HG02885 (cell line): ENCODE data around the gene VLDLR.

ENCODE experiments used
- ATAC-seq: cut with Tn5 transposase; IDR thresholded peaks from one replicate; pipeline ENCODE4 v1.9.1; 2021; ENCODE audit warnings: mild to moderate bottlenecking; ENCODE audit not compliant: unreplicated experiment, poor library complexity

The VLDLR gene

GRCh38 chr9:2621722-2622460, at the start of gene VLDLR:
TSS of gene VLDLR (plus strand) at chr9:2621787. CDS start at chr9:2622190, 403 bp downstream.
- peak; percentile 42 for ATAC-seq

DNA sequence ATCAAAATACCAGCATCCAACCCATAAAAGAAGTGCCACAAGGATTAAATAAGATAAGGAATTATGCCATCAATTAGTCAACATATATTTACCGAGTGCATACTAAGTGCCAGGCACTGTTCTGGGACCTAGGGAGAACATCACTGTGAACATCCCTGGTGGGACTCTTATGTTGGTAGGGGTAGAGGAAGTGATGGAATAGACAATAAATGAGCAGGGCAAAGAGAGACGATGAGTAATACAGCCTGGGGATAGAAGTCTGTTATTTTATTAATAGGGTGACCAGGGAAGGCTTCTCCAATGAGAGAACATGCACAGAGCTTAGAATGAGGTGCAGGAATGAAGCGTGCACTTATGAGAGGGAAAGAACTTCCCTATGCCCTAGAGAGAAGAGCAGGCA, 47.4 kb upstream of the VLDLR start:
- no peak for ATAC-seq

- no peak for ATAC-seq
These were observed 45.0 kb upstream of the VLDLR start for GRCh38 chr9:2576631-2577030.

DNA sequence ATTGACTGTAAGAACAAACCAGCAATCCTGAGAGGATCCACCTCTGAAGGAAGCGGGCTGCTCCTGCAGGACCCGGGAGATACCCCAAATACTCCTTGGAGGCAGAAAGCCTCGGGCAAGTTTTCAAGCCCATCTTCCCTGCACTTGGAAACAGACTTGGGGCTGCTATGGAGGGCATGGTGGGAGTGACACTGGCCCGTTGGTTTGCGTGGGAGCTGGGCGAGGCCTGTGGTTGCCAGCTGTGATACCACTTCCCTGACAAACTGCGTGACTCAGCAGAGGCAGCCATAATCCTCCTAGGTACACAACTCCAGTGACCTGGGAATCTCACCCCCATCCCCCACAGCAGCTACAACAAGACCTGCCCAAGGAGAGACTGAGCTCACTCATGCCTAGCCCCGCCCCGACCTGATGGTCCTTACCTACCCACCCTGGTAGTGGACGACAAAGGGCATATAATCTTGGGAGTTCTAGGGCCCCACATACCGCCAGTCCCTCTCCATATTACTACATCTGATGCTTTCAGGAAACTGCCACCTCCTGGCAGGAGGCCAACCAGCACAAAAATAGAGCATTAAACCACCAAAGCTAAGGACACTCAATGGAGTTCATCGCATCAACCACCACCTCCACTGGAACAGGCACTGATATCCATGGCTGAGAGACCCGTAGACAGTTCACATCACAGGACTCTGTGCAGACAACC, 38.1 kb upstream of the VLDLR start:
- no peak for ATAC-seq

DNA sequence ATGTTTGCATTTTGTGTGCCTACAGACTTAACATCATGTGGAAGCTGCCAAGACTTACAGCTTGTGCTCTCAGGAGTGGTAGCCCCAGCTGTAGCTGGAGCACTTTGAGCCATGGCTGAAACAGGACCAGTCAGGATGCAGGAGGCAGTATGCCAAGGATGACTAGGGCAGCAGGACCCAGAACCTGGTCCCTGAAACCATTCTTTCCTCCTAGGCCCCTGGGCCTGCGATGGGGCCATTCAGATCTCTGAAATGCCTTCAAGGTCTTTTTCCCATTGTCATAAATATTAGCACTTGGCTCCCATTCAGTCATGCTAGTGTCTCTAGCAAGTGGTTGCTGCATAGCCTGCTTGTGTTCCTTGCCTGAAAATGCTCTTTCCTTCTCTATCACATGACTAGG, 29.6 kb upstream of the VLDLR start:
- ATAC-seq = no peak

DNA sequence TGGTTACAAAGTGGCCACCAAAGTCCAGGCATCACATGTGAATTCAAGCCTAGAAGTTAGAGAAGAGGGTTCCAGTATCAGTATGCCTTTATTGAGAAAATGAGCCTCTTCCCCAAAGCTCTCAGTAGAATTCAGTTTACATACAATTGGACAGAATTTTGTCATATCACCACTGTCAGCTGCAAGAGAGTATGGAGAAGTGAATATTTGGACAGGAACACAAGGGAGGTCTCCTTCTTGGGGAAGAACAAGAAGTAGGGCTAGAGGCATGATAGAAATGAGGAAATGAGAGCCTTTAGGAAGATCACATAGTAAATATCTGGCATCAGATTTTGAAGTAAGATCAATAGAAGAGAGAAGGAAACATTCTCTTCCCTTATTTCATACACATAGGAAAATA, 27.8 kb upstream of the VLDLR start:
- no peak for ATAC-seq

DNA sequence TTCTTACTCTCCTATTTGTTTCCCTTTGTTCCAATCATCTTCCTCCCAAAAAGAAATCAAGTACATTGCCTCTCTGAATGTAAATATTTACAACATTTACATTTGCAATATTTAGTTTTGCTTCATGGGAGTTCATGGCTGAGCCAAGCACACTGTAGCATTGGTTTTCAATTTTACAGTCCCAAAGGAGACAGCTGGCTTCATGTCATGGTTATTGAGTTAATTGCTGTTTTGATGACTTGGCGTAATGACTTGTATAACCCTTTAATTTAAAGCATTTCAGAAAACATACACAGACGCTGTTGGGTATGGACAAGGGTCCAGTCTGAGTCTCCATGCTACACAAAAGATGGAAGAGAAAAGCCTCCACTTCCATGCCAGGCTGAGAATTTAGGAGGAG, 25.6 kb upstream of the VLDLR start:
- no peak for ATAC-seq

DNA sequence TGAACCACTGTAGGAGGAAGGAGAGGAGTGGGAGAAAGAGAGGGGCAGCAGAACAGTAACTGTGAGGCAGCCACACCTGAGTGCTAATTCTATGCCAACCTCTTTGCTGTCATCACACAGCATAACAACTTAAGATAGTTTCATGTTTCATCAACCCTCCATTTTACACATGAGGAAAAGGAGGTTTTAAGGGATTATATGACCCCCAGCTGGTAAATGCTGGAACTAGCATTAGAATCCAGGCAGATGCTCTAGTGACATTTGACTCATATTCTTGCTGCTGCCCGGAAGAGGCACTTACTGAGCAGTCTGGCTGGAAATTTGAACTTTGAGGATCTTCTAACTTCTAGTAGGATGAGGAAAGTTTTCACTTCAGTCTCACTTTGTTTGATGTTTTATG, 24.1 kb upstream of the VLDLR start:
- ATAC-seq = no peak

DNA sequence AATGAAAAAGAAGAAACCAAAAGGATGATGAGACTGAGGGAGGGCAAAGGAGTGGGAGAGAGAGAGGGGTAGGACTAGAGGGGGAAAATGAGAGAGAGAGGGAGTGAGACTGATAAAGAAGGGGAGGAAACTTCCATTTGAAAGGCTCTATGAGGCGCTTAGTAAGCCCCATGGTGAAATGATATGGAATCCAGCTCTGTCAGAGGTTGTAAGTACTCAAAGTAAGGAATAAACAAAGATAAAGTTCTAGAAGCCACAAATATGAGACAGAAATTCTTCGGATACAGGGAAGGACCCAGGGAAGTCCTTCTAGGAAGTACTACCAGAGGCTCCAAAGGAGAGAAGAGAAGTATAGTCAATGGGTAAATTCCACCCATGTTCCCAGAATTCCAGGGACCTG, 21.7 kb upstream of the VLDLR start:
- no peak for ATAC-seq

DNA sequence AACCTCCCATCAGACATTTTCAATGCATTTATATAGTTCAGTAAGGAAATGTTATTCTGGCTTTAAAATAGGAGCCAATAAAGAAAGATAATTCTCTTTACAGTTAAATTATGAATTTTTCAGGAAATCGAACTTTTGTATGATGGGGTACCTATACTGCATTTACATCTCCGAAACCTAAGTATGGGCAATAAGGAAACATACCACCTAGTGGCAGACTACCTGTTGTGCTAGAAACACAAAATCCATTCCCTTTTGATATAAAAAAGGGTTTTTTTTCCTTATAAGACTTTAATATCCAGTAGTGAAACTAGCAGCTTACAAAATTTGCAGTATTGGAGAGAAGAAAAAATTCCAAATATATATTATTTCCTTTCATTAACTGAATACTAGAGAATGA, 21.3 kb upstream of the VLDLR start:
- no peak for ATAC-seq

GRCh38 chr9:2601785-2602378, 19.7 kb upstream of the VLDLR start:
- peak; percentile 33 for ATAC-seq

DNA sequence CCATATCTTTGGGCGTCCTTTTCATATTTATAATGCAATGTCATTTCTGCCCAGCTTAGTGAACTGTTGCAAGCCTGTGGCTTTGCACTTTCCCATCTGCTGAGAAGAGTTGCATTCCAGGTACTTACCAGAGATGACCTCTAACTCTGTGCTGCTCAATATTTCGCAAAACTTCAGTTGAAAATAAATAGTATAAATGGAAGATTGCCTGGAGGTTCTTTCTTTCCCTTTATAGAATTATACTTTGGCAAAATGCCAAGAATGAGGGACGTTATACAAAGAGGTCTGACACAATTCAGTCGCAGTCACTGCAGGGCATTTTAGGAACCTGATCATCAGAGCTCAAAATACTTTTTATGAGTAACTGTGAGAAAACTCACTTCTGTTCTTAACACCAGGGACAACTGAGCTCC, 18.9 kb upstream of the VLDLR start:
- peak; percentile 84 for ATAC-seq

DNA sequence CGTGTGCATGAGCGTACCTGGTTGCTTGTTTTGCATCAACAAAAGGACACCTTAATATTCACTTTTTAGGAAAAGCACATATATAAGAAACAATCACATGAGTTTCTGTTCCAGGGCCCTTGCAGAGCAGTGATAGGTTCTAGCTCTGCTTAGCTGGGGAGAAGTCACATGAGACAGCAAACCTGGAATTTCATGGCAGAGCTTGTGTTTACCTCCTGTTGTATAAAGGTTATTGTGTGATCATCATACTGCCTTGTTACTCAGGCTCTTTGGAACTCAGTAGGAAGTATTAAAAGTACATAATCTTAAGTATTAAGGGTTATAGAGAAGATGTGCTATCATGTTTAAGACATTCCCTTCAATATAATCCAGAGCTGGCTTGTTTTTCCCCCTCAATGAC, 18.0 kb upstream of the VLDLR start:
- ATAC-seq = no peak

GRCh38 chr9:2605246-2605645, 16.3 kb upstream of the VLDLR start:
- no peak for ATAC-seq

GRCh38 chr9:2608276-2608675, 13.3 kb upstream of the VLDLR start:
- ATAC-seq = no peak

DNA sequence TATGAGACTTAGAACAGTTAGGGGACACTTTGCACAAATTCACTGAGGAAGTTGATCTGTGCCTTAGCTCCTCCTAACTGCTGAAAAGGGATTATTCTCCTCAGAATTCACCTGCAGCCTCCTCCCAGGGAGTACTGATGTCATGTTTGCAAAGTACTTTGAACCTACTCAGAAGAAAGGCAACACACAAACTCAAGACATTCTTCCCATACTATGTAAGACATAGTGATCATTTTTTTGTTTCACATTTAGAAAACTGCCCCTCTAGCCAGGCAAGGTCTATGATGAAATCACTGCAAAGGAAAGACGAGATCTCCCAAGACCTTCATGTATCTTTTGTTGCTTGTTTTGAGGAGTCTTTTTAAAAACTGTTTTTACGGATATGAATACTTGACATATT, 10.6 kb upstream of the VLDLR start:
- ATAC-seq = no peak

GRCh38 chr9:2611961-2612360, 9.6 kb upstream of the VLDLR start:
- no peak for ATAC-seq

DNA sequence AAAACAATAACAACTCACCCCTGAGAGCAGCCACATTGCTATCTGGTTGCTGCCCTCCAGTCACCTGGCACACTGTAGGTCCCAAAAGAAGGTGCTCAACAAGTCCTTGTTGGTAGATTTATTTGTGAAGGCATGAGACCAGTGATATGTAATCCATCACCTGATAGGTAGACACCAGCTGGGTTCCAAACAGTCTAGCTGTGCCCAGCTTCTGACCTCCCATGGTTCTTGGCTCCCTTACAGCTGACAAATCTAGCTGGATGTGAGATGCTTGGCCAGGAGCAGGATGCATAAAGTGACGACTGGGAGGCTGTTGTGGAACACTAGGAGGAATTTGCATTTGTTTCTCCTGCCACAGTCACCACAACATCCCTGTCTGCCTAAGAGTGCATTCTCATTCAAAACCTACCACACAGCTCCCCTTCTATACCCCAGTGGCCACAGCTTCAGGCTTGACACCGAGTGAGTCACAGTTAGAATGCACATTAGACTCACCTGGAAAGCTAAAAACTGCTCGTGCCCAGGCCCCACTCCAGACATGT, 7.8 kb upstream of the VLDLR start:
- no peak for ATAC-seq

DNA sequence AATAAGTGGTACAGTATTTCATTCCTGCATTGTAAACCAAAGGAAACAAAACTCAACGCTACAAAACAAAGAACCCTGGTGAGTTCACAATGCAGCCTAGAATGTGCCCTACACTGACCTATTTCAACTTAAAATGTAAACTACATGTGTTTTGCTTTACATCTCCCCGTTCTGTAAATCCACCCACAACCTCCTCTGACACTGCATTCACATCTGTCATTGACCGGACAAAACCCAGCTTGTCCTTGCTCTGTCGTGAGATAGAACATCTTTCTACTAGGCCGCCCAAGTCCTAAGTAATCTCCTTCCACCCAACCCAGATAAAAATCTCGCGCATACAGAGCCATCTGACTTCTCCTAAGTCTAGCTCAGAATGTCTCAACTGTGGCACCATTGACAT, 6.1 kb upstream of the VLDLR start:
- no peak for ATAC-seq

- ATAC-seq = peak; percentile 42
These were observed 4.8 kb upstream of the VLDLR start for GRCh38 chr9:2616692-2617377.

DNA sequence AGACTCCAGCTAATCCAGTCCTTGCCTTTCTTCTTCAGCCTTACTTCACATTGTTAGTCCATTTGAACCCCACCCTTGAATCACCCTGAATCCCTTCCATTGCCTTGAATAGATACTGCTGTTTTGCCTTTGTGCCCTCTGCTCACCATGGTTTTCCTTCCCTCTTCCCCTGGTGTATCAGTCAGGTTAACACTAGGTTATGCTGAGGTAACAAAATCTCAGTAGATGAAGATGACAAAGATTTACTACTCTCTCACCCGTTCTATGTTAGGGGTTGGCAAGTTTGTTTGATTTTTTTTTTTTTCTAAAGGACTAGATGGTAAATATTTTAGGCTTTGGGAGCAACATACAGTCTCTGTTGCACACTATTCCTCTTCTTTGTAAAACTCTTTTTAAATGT, 3.3 kb upstream of the VLDLR start:
- ATAC-seq = no peak
